Epithelial cell of proximal tubule (primary cell): ENCODE measurements around the gene MTUS2. TPM values are rescaled to one million over a fixed set of nuclear protein-coding genes. Genes with fewer than 3 reads are reported as not detected.

Source experiments
- DNase-seq: peaks from one replicate; pipeline ENCODE4 v3.0.0-alpha.2; 2011; ENCODE audit warnings: low read depth
- H3K4me3 ChIP-seq: 2 replicates; pipeline ENCODE4 v1.5.1; 2011; ENCODE audit warnings: low read depth, mild to moderate bottlenecking, low read length
- total RNA-seq: library from RNA; depleted of rRNA; stranded (reverse); fragments of >200 nt; gene quantifications from 2 replicates; pipeline ENCODE4 v1.2.3, GENCODE V29; 2015
- TF ChIP-seq, protein P1 (sequence below): conservative IDR thresholded peaks from 2 replicates; pipeline ENCODE4 v1.5.1; 2012; ENCODE audit warnings: low read depth, mild to moderate bottlenecking, low read length

MTUS2 gene
- total RNA-seq, 1 donor from 2014 or later, result not detected

DNA sequence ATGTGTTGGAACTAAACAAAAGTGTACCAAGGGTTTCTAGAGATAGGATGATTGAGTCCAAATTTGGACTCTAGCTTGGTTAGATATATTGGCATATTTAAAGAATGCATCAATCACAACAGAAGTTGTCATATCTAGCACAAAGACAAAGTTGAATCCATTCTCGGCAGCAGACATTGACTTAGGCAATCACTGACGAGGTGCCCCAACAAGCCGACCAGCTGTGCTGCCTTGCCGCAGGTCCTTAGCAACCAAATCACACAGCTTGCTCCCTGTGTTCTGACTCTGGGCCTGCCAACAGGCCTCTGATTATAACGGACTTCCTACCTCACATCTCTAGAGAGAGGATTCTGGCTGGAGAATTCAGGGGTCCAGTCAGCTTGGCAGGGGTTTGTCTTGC, 208.7 kb downstream of the MTUS2 start:
- no peak for DNase-seq
- TF ChIP-seq, protein P1, sequence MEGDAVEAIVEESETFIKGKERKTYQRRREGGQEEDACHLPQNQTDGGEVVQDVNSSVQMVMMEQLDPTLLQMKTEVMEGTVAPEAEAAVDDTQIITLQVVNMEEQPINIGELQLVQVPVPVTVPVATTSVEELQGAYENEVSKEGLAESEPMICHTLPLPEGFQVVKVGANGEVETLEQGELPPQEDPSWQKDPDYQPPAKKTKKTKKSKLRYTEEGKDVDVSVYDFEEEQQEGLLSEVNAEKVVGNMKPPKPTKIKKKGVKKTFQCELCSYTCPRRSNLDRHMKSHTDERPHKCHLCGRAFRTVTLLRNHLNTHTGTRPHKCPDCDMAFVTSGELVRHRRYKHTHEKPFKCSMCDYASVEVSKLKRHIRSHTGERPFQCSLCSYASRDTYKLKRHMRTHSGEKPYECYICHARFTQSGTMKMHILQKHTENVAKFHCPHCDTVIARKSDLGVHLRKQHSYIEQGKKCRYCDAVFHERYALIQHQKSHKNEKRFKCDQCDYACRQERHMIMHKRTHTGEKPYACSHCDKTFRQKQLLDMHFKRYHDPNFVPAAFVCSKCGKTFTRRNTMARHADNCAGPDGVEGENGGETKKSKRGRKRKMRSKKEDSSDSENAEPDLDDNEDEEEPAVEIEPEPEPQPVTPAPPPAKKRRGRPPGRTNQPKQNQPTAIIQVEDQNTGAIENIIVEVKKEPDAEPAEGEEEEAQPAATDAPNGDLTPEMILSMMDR, result no peak

DNA sequence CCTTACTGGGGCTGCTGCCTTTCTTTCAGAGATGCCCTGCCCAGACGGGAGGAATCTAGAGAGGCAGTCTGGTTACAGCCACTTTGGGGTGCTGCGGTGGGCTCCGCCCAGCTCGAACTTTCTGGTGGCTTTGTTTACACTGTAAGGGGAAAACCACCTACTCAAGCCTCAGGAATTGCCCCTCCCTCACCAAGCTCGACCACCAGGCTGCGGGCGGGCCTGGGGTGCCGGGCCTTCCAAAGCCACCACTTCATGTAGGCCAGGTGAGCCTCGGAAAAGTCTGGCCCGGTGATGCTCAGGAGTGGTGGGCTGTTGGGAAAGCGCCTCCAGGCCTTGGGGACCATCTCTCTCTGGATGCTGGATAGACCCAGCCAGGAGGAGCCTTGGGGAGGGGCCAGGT, 218.6 kb downstream of the MTUS2 start:
- DNase-seq, result no peak
- TF ChIP-seq, protein P1, result no peak
- no peak overlapping the region for H3K4me3 ChIP-seq

More for the DNA sequence above, 208.7 kb downstream of the MTUS2 start:
- no peak overlapping the region for H3K4me3 ChIP-seq

DNA sequence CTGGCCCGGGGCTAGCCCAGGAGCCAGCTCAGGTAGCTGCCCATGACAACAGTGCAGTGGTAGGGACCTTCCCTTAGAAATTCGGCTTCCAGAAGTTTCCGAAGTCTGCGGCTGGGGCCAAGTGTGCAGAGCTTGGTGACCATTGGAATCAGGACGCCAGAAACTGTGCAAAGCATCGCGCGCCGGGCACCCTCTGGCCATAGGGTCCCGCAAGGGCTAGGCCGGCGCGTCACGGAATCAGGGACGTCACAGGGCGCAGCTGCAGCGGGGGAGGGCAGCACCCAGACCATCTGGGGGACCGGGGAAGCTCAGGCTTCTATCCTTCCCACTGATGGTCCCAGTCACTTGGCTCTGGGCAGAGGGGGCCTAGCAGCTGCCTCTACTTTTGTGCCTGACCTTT, 219.1 kb downstream of the MTUS2 start:
- no peak for DNase-seq
- no peak overlapping the region for H3K4me3 ChIP-seq
- TF ChIP-seq, protein P1, result no peak

DNA sequence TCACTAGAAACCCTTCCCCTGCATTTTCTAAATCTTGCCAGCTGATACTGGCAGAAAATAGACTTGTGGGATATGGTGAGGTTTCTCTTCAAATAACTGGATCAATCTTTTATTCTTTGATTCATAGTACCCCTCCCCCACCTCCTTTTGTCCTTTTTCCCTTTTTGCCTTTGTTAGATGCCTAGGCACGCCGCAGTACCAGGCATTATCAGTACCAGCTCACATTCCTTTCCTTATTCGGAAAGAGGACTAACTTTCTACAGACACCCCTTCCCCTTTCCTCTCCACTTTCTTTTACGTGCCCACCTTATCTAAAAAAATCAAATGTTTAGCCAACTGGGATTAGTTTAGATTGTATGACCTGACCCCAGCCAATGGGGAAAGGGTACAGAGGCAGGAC, 226.4 kb downstream of the MTUS2 start:
- H3K4me3 ChIP-seq, result no peak overlapping the region
- no peak for DNase-seq
- TF ChIP-seq, protein P1, result no peak

DNA sequence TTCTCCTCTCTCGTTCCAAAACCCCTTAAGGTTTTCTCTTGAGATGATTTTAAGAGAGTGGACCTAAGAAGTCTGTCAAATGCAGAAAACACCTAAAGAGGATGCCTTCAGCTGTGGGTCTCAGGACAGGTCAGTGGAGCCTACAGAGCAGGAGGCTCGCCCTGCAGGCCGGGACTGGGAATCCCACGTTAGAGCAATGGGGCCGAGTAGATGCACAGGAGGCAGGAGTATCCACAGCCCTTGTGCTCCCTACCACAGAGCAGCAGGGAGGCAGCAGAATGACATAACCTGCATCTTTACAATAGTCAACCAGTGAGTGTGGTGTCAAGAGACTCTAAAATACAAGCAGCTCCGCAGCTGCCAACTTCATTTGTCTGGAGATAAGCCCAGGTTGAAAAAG, 229.4 kb downstream of the MTUS2 start:
- no peak overlapping the region for H3K4me3 ChIP-seq
- TF ChIP-seq, protein P1, result no peak
- no peak for DNase-seq

DNA sequence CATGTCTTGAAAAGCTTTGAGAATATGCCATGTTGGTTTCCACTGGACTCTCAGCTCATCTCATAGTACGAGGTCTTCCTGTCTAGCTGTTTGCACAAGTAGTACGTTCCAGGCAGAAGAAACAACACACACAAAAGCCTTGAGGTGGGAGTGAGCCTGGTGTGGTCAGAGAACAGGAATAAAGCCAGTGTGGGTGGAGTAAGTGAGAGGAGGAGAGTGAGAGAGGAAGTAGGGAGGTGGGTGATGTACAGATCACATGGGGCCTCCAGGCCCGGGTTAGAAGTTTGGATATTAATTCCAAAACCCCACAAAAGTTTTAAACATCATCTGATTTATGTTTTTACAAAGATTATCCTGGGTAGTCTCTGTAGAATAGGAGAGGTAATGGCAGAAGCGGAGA, 230.6 kb downstream of the MTUS2 start:
- TF ChIP-seq, protein P1, result no peak
- DNase-seq, result no peak
- no peak overlapping the region for H3K4me3 ChIP-seq

DNA sequence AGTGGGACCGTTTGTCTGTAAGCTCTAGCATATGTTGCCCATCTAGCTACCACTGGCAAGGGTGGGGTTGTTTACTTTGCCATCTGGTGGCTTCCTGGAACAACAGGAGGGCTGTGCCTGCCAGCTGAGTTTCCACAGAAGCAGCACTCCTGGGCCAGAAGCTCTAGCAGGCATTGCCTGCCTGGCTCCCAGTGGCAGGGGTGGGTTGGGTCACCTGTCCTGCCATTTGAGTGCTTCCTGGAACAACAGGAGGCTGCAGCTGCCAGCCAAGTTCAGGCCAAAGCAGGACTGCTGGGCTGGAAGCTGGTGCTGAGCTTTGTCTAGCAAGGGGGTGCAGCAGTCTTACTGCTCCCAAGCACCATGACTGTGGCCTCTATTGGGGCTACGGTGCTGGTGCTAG, 239.7 kb downstream of the MTUS2 start:
- TF ChIP-seq, protein P1, result no peak
- DNase-seq, result no peak
- no peak overlapping the region for H3K4me3 ChIP-seq
